Astrocyte (in vitro differentiated cells and primary cell): ENCODE data around the gene FUT1. TPM values are rescaled to one million over a fixed set of nuclear protein-coding genes. Genes with fewer than 3 reads are reported as not detected.

Experiments
- DNase-seq: peaks from one replicate; pipeline ENCODE4 v3.0.0-alpha.2; 2010; ENCODE audit warnings: low read depth
- FAIRE-seq: peaks from 2 replicates; lab custom pipeline; 2011; peaks lifted over from hg19 to GRCh38; lab: Jason Lieb, UNC
- H2AFZ ChIP-seq: 2 replicates; pipeline ENCODE4 v1.6.0; 2012; ENCODE audit warnings: low read depth, low read length, inconsistent platforms
- H3K27ac ChIP-seq: 2 replicates; pipeline ENCODE4 v1.5.1; 2011; ENCODE audit warnings: low read depth, low read length, inconsistent platforms
- H3K27me3 ChIP-seq: 2 replicates; pipeline ENCODE4 v1.6.0; 2011; ENCODE audit warnings: low read length, inconsistent platforms; ENCODE audit not compliant: insufficient read depth
- H3K36me3 ChIP-seq: 2 replicates; pipeline ENCODE4 v1.5.1; 2011; ENCODE audit warnings: low read length, inconsistent platforms; ENCODE audit not compliant: insufficient read depth
- H3K4me1 ChIP-seq: 2 replicates; pipeline ENCODE4 v1.5.1; 2011; ENCODE audit warnings: low read length, inconsistent platforms; ENCODE audit not compliant: insufficient read depth
- H3K4me2 ChIP-seq: 2 replicates; pipeline ENCODE4 v1.6.0; 2012; ENCODE audit warnings: low read length, inconsistent platforms
- H3K4me3 ChIP-seq: 2 replicates; pipeline ENCODE4 v1.5.1; 2011; ENCODE audit warnings: low read depth, mild to moderate bottlenecking, low read length, inconsistent platforms; ENCODE audit not compliant: insufficient read depth
- H3K79me2 ChIP-seq: 2 replicates; pipeline ENCODE4 v1.6.0; 2012; ENCODE audit warnings: mild to moderate bottlenecking, low read length, inconsistent platforms; ENCODE audit not compliant: insufficient read depth
- H3K9ac ChIP-seq: 2 replicates; pipeline ENCODE4 v1.6.0; 2012; ENCODE audit warnings: mild to moderate bottlenecking, low read length, inconsistent platforms
- H3K9me3 ChIP-seq: 2 replicates; pipeline ENCODE4 v1.5.1; 2012; ENCODE audit warnings: low read depth, mild to moderate bottlenecking, low read length, inconsistent platforms; ENCODE audit not compliant: insufficient read depth
- H4K20me1 ChIP-seq: 2 replicates; pipeline ENCODE4 v1.6.0; 2012; ENCODE audit warnings: low read length, inconsistent platforms; ENCODE audit not compliant: insufficient read depth
- H3K27ac Mint-ChIP-seq: one replicate; pipeline ENCODE4 v1.8.0; 2021; ENCODE audit warnings: mild to moderate bottlenecking, mixed read lengths; ENCODE audit not compliant: unreplicated experiment
- H3K27me3 Mint-ChIP-seq: one replicate; pipeline ENCODE4 v1.8.0; 2021; ENCODE audit warnings: low read depth, mixed read lengths; ENCODE audit not compliant: unreplicated experiment
- H3K36me3 Mint-ChIP-seq: one replicate; pipeline ENCODE4 v1.8.0; 2021; ENCODE audit warnings: low read depth, mixed read lengths; ENCODE audit not compliant: unreplicated experiment
- H3K4me1 Mint-ChIP-seq: one replicate; pipeline ENCODE4 v1.8.0; 2021; ENCODE audit warnings: low read depth, mixed read lengths; ENCODE audit not compliant: unreplicated experiment
- H3K4me3 Mint-ChIP-seq: one replicate; pipeline ENCODE4 v1.8.0; 2021; ENCODE audit warnings: mild to moderate bottlenecking, moderate library complexity, mixed read lengths; ENCODE audit not compliant: unreplicated experiment
- H3K9me3 Mint-ChIP-seq: one replicate; pipeline ENCODE4 v1.8.0; 2021; ENCODE audit warnings: mild to moderate bottlenecking, mixed read lengths; ENCODE audit not compliant: unreplicated experiment
- CTCF ChIP-seq: IDR thresholded peaks from 2 replicates; pipeline ENCODE4 v1.5.1; 2011; ENCODE audit warnings: low read depth, mild to moderate bottlenecking, inconsistent platforms, low read length, moderate library complexity; ENCODE audit not compliant: insufficient read depth
- EZH2 ChIP-seq: IDR thresholded peaks from 2 replicates; pipeline ENCODE4 v1.6.1; 2012; ENCODE audit warnings: mild to moderate bottlenecking, low read length, inconsistent platforms; ENCODE audit not compliant: insufficient read depth
- total RNA-seq: library from RNA; stranded (reverse); gene quantifications from 2 replicates; pipeline ENCODE4 v1.2.1, GENCODE V29; 2021

Gene FUT1
- total RNA-seq, 1 donor from 2014 or later: 0.91 TPM

GRCh38 chr19:48739404-48740163 is 12.9 kb downstream of the FUT1 start:
- no peak overlapping the region for H3K9ac ChIP-seq
- Mint-ChIP-seq H3K4me1 (peaks cover 4% of the 10 kb centered on the region), H3K4me3 (no peak overlapping the region), H3K27ac (no peak overlapping the region), H3K9me3 (peaks cover 4% of the 10 kb centered on the region), H3K36me3 (no peaks in the 10 kb centered on the region), H3K27me3 (peaks cover 13% of the 10 kb centered on the region)
- peaks cover 6% of the 10 kb centered on the region for H3K27me3 ChIP-seq
- no peaks in the 10 kb centered on the region for H3K79me2 ChIP-seq
- peaks cover 4% of the 10 kb centered on the region for H3K4me1 ChIP-seq
- FAIRE-seq (no peak), DNase-seq (no peak)
- no peaks in the 10 kb centered on the region for H3K9me3 ChIP-seq
- H3K4me2 ChIP-seq: peak overlapping the region; percentile 86
- H3K27ac ChIP-seq: no peak overlapping the region
- H2AFZ ChIP-seq: peak overlapping the region; percentile 69
- no peaks in the 10 kb centered on the region for H4K20me1 ChIP-seq
- no peaks in the 10 kb centered on the region for H3K36me3 ChIP-seq
- TF ChIP-seq EZH2 (peak; percentile 86), CTCF (no peak)
- H3K4me3 ChIP-seq: peak overlapping the region; percentile 42

- H3K27me3 ChIP-seq: peaks cover 6% of the 10 kb centered on the region
- H3K36me3 ChIP-seq: no peaks in the 10 kb centered on the region
- peak overlapping the region; percentile 76 for H3K4me3 Mint-ChIP-seq
- peak overlapping the region; percentile 86 for H3K4me2 ChIP-seq
- no peaks in the 10 kb centered on the region for H3K9me3 ChIP-seq
- H3K4me1 ChIP-seq: peaks cover 4% of the 10 kb centered on the region
- H4K20me1 ChIP-seq: no peaks in the 10 kb centered on the region
- H2AFZ ChIP-seq: peak overlapping the region; percentile 69
- no peak for FAIRE-seq
- no peaks in the 10 kb centered on the region for H3K36me3 Mint-ChIP-seq
- H3K27me3 Mint-ChIP-seq: peaks cover 13% of the 10 kb centered on the region
- no peak overlapping the region for H3K9ac ChIP-seq
- peaks cover 4% of the 10 kb centered on the region for H3K4me1 Mint-ChIP-seq
- peaks cover 2% of the 10 kb centered on the region for H3K9me3 Mint-ChIP-seq
- peak overlapping the region; percentile 42 for H3K4me3 ChIP-seq
- H3K27ac ChIP-seq: no peak overlapping the region
- H3K27ac Mint-ChIP-seq: no peak overlapping the region
- no peaks in the 10 kb centered on the region for H3K79me2 ChIP-seq
- no peak for TF ChIP-seq EZH2
- TF ChIP-seq CTCF: no peak
- DNase-seq: peak; percentile 47
Measured at GRCh38 chr19:48738557-48739403, 13.7 kb downstream of the FUT1 start.
